Measurements from ENCODE around the gene TBX21.

DNA sequence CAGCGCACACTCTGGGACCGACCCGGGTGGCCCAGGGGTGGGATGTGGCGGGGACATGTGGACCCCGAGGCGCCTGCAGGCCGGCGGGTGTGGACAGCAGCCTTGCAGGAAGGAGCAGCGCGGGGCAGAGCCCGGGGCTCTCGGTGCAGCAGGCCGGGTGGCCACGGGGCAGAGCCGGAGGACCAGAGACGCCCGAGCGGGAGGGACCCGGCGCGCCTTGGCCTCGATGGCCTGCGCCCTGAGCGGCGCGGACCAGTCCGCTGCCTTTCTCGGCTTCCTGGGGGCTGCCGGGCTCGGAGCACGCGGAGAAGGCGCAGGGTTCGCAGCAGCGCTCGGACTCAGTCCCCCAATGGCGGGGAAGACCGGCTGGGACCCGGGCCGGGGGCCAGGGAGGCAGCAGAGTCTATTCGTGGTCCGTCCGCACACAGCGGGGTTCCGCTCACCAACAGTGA, 45.2 kb downstream of the TBX21 start:
- TF ChIP-seq EZH2 (IDR thresholded peaks at IDR 0.05; ENCODE audit: borderline replicate concordance, low read depth, low read length, severe bottlenecking) = no peak
- TF ChIP-seq, protein P1, sequence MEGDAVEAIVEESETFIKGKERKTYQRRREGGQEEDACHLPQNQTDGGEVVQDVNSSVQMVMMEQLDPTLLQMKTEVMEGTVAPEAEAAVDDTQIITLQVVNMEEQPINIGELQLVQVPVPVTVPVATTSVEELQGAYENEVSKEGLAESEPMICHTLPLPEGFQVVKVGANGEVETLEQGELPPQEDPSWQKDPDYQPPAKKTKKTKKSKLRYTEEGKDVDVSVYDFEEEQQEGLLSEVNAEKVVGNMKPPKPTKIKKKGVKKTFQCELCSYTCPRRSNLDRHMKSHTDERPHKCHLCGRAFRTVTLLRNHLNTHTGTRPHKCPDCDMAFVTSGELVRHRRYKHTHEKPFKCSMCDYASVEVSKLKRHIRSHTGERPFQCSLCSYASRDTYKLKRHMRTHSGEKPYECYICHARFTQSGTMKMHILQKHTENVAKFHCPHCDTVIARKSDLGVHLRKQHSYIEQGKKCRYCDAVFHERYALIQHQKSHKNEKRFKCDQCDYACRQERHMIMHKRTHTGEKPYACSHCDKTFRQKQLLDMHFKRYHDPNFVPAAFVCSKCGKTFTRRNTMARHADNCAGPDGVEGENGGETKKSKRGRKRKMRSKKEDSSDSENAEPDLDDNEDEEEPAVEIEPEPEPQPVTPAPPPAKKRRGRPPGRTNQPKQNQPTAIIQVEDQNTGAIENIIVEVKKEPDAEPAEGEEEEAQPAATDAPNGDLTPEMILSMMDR (IDR thresholded peaks at IDR 0.05; ENCODE audit: borderline replicate concordance, extremely low read depth, low read length, poor library complexity, severe bottlenecking) = no peak

Data from DND-41 (cell line).